GM12891 (cell line): ENCODE results near the gene FUBP3.

Experiments
- POLR2A ChIP-seq: IDR thresholded peaks from 2 replicates; pipeline ENCODE4 v1.6.1; 2011; ENCODE audit warnings: low read depth, low read length, control low read depth
- POLR2AphosphoS5 ChIP-seq: IDR thresholded peaks from 2 replicates; pipeline ENCODE4 v1.6.1; 2011; ENCODE audit warnings: low read depth, low read length, control low read depth
- SPI1 ChIP-seq: IDR thresholded peaks from 2 replicates; pipeline ENCODE4 v1.6.1; 2011; ENCODE audit warnings: low read depth, low read length, control low read depth
- TAF1 ChIP-seq: IDR thresholded peaks from 2 replicates; pipeline ENCODE4 v1.6.1; 2011; ENCODE audit warnings: low read depth, low read length, control low read depth

- TF ChIP-seq POLR2A (no peak), TAF1 (no peak), POLR2AphosphoS5 (no peak), SPI1 (no peak)
Measured at GRCh38 chr9:130658893-130659698, 79.7 kb downstream of the FUBP3 start.
